Keratinocyte (primary cell): Measurements from ENCODE around the gene PARP1.

Experiments
- EZH2 ChIP-seq: IDR thresholded peaks from one replicate; pipeline ENCODE4 v1.6.1; 2012; ENCODE audit warnings: inconsistent platforms, mild to moderate bottlenecking, low read length, moderate library complexity
- TF ChIP-seq, protein P1 (sequence below), 3 experiments: IDR thresholded peaks in 1 of 3; conservative IDR thresholded peaks in 1 of 3; optimal IDR thresholded peaks in 1 of 3; 2 replicates in 2 of 3; 3 replicates in 1 of 3; pipeline versions ENCODE3 to v1.5.1; 2011; ENCODE audit warnings: low read length in 3 of 3, mild to moderate bottlenecking in 3 of 3, moderate library complexity in 2 of 3, control low read depth in 1 of 3, inconsistent platforms in 1 of 3; ENCODE audit not compliant: insufficient read depth in 2 of 3; ENCODE audit errors: extremely low read depth in 1 of 3

DNA sequence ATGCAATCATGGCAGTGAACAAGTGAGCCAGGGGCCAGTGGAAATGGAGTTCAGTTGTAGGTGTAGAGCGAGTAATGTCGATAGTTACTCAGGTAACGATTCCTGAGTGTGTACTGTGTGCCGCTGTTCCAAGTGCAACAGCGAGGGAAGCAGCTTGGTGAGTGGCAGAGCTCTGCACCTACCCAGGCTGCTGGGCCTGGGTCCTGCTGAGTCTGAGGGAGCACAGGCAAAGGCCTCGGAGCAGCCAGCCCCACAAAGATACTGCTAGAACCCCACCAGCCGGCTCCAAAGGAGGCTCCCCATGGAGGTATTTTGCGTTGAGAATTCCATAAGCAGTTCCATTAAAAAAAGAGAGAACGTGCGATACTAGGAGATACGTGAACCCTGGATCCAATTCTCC, 23.2 kb downstream of the PARP1 start:
- TF ChIP-seq, protein P1, sequence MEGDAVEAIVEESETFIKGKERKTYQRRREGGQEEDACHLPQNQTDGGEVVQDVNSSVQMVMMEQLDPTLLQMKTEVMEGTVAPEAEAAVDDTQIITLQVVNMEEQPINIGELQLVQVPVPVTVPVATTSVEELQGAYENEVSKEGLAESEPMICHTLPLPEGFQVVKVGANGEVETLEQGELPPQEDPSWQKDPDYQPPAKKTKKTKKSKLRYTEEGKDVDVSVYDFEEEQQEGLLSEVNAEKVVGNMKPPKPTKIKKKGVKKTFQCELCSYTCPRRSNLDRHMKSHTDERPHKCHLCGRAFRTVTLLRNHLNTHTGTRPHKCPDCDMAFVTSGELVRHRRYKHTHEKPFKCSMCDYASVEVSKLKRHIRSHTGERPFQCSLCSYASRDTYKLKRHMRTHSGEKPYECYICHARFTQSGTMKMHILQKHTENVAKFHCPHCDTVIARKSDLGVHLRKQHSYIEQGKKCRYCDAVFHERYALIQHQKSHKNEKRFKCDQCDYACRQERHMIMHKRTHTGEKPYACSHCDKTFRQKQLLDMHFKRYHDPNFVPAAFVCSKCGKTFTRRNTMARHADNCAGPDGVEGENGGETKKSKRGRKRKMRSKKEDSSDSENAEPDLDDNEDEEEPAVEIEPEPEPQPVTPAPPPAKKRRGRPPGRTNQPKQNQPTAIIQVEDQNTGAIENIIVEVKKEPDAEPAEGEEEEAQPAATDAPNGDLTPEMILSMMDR (optimal IDR thresholded peaks at IDR 0.05 in 1 of 3, IDR thresholded peaks at IDR 0.05 in 1 of 3, conservative IDR thresholded peaks at IDR 0.05 in 1 of 3; ENCODE audit: extremely low read depth in 1 of 3, insufficient read depth in 2 of 3, low read length in 3 of 3), result no peak
- no peak for TF ChIP-seq EZH2
